ENCODE data around the gene TBPL2. TPM values are rescaled to one million over a fixed set of nuclear protein-coding genes. Genes with fewer than 3 reads are reported as not detected.

The TBPL2 gene
- total and polyA plus RNA-seq, 10 donors = not detected

GRCh38 chr14:55399183-55399582 lies 41.2 kb downstream of the TBPL2 start:
- intact Hi-C loops (cut with DNase I; ENCODE audit: low total_unique reads) = no loop called here
- no peak for DNase-seq

GRCh38 chr14:55398679-55399078 lies 41.7 kb downstream of the TBPL2 start:
- DNase-seq = no peak
- Histone ChIP-seq H3K27me3 (replicated peaks in 1 of 7) (no peaks in the 10 kb centered on the region), H3K4me3 (no peak overlapping the region), H3K9me3 (no peaks in the 10 kb centered on the region), H3K27ac (no peak overlapping the region), H3K36me3 (peaks cover 0 to 37% (median 10%) of the 10 kb centered on the region in 6 donors), H3K4me1 (peaks cover 0 to 17% (median 0%) of the 10 kb centered on the region in 6 donors)
- TF ChIP-seq POLR2A (IDR thresholded peaks at IDR 0.05) (no peak), POLR2AphosphoS5 (IDR thresholded peaks at IDR 0.05) (no peak)
- TF ChIP-seq, protein P1, sequence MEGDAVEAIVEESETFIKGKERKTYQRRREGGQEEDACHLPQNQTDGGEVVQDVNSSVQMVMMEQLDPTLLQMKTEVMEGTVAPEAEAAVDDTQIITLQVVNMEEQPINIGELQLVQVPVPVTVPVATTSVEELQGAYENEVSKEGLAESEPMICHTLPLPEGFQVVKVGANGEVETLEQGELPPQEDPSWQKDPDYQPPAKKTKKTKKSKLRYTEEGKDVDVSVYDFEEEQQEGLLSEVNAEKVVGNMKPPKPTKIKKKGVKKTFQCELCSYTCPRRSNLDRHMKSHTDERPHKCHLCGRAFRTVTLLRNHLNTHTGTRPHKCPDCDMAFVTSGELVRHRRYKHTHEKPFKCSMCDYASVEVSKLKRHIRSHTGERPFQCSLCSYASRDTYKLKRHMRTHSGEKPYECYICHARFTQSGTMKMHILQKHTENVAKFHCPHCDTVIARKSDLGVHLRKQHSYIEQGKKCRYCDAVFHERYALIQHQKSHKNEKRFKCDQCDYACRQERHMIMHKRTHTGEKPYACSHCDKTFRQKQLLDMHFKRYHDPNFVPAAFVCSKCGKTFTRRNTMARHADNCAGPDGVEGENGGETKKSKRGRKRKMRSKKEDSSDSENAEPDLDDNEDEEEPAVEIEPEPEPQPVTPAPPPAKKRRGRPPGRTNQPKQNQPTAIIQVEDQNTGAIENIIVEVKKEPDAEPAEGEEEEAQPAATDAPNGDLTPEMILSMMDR (IDR thresholded peaks at IDR 0.05 in 8 of 11, conservative IDR thresholded peaks at IDR 0.05 in 3 of 11) = no peak
- intact Hi-C loops (cut with DNase I; ENCODE audit: low total_unique reads) = no loop called here
- 84 to 93% (median 89%) methylated on average over 5 of the region's 5 CpGs for WGBS, 5 donors

More at GRCh38 chr14:55399183-55399582, 41.2 kb downstream of the TBPL2 start:
- H3K27ac ChIP-seq = no peak overlapping the region
- no peaks in the 10 kb centered on the region for H3K9me3 ChIP-seq
- 95 to 100% (median 97%) methylated on average over 1 of the region's 1 CpG for WGBS, 5 donors
- H3K36me3 ChIP-seq = peaks cover 0 to 32% (median 10%) of the 10 kb centered on the region in 6 donors
- TF ChIP-seq POLR2AphosphoS5 (IDR thresholded peaks at IDR 0.05) (no peak), POLR2A (IDR thresholded peaks at IDR 0.05) (no peak)
- TF ChIP-seq, protein P1 (IDR thresholded peaks at IDR 0.05 in 8 of 11, conservative IDR thresholded peaks at IDR 0.05 in 3 of 11) = no peak
- H3K27me3 ChIP-seq (replicated peaks in 1 of 7) = no peaks in the 10 kb centered on the region
- H3K4me3 ChIP-seq = no peak overlapping the region
- H3K4me1 ChIP-seq = peaks cover 0 to 22% (median 0%) of the 10 kb centered on the region in 6 donors

DNA sequence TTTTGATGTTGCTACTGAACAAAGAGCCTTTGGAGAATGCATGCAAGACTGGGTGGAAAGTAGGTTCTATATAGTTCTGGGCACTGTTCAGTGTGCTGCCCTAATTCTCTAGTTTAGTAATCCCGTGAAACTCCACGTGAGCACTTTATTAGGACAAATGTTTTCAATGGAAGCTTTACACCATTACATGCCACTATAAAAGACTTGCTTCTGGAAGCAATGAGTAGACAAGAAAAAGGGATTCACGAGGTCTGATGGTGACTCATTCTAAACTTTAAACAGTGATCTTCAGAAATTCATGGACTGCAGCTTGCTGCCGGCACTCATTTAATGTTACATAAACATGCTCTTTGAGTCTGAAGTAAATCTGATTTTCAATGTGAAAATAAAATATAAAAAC lies 51.1 kb downstream of the TBPL2 start:
- peaks cover 0 to 89% (median 24%) of the 10 kb centered on the region in 6 donors for H3K36me3 ChIP-seq
- no peaks in the 10 kb centered on the region for H3K9me3 ChIP-seq
- H3K4me3 ChIP-seq = no peak overlapping the region
- TF ChIP-seq POLR2A (IDR thresholded peaks at IDR 0.05) (no peak), POLR2AphosphoS5 (IDR thresholded peaks at IDR 0.05) (no peak)
- TF ChIP-seq, protein P1 (IDR thresholded peaks at IDR 0.05 in 8 of 11, conservative IDR thresholded peaks at IDR 0.05 in 3 of 11) = no peak
- 94 to 98% (median 96%) methylated on average over 4 of the region's 4 CpGs for WGBS, 5 donors
- no peaks in the 10 kb centered on the region for H3K27me3 ChIP-seq (replicated peaks in 1 of 7)
- H3K4me1 ChIP-seq = peaks cover 0 to 12% (median 0%) of the 10 kb centered on the region in 6 donors
- DNase-seq = no peak
- intact Hi-C loops (cut with DNase I; ENCODE audit: low total_unique reads) = no loop called here
- no peak overlapping the region for H3K27ac ChIP-seq

DNA sequence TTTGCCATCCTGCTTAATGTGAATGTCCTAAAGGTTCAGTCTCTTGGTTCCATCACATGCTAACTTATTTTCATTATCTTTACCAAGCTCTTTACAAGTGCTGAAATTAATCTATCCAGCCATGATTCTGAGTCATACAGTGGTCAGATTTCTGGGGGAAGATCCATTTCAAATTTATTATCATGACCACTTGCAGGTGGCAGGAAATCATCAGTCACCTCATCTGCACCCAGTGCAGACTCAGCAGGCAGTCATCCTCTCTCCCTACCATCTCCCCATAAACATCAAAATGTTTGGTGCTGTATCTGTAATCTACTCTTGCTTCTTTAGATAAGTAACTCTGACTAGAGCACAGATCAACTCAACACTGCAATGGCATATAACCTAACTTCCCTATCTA lies 52.3 kb downstream of the TBPL2 start:
- Histone ChIP-seq H3K9me3 (no peaks in the 10 kb centered on the region), H3K4me1 (peaks cover 0 to 16% (median 0%) of the 10 kb centered on the region in 6 donors), H3K27ac (no peak overlapping the region), H3K36me3 (peaks cover 0 to 89% (median 28%) of the 10 kb centered on the region in 6 donors), H3K27me3 (replicated peaks in 1 of 7) (no peaks in the 10 kb centered on the region), H3K4me3 (no peak overlapping the region)
- TF ChIP-seq, protein P1 (IDR thresholded peaks at IDR 0.05 in 8 of 11, conservative IDR thresholded peaks at IDR 0.05 in 3 of 11) = no peak
- TF ChIP-seq POLR2AphosphoS5 (IDR thresholded peaks at IDR 0.05) (no peak), POLR2A (IDR thresholded peaks at IDR 0.05) (no peak)
- intact Hi-C loops (cut with DNase I; ENCODE audit: low total_unique reads) = no loop called here
- DNase-seq = no peak

All from spleen (tissue), 11 donors.